ENCODE measurements around the gene BMPR1A.

Gene BMPR1A

GRCh38 chr10:86958901-86959736 lies 202.7 kb downstream of the BMPR1A start:
- TF ChIP-seq POLR2A (IDR thresholded peaks at IDR 0.05; ENCODE audit: low read length) (no peak), GATA1 (IDR thresholded peaks at IDR 0.05; ENCODE audit: low read depth, low read length) (no peak)
- no peak for DNase-seq

DNA sequence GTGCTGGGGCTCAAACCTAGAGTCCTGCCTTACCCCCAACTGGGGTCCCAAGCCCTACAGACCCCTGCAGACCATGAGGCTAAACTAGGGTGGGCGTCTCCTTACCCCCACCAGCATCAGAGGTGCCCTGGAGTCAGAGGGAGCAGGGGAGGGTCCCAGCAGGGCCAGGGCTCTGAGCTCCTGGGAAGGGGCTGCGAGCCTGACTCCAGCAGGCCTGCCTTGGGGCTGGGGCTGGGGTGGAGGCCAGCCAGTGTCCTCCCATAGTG lies 203.3 kb downstream of the BMPR1A start:
- TF ChIP-seq POLR2A (IDR thresholded peaks at IDR 0.05; ENCODE audit: low read length), result no peak
- TF ChIP-seq GATA1 (IDR thresholded peaks at IDR 0.05; ENCODE audit: low read depth, low read length), result no peak
- DNase-seq, result no peak

- peak; percentile 76 to 79 for DNase-seq
- no peak for TF ChIP-seq POLR2A (IDR thresholded peaks at IDR 0.05; ENCODE audit: low read length)
Measured at GRCh38 chr10:86960003-86960862, 203.8 kb downstream of the BMPR1A start.

DNA sequence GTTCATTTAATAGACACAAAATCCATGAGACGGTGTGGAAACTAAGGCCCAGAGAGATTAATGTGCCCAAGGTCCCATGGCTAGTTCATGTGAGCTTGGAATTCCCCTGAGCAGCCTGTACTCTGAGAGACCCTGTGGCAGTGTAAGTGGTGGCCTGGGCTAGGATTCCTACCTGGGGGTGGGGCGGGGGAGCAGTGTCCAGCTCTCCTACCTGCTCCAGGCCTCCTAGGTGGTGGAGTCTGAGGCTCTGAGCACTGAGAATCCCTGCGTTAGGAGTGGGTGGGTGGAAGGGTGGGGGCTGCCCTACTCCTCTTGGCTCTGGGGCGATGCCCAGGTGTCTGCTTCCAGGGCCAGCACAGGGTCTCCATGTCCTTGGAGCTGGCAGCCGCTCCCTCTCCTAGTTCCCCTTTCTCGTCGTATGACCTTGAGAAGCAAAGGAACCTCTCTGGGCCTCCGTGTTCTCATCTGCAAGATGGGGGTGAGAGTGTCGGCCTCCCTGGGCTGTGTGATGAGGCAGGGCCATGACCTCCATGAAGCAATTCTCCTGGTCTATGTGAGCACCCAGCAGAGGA lies 204.5 kb downstream of the BMPR1A start:
- TF ChIP-seq POLR2A (IDR thresholded peaks at IDR 0.05; ENCODE audit: low read length), result no peak
- no peak for TF ChIP-seq GATA1 (IDR thresholded peaks at IDR 0.05; ENCODE audit: low read depth, low read length)

DNA sequence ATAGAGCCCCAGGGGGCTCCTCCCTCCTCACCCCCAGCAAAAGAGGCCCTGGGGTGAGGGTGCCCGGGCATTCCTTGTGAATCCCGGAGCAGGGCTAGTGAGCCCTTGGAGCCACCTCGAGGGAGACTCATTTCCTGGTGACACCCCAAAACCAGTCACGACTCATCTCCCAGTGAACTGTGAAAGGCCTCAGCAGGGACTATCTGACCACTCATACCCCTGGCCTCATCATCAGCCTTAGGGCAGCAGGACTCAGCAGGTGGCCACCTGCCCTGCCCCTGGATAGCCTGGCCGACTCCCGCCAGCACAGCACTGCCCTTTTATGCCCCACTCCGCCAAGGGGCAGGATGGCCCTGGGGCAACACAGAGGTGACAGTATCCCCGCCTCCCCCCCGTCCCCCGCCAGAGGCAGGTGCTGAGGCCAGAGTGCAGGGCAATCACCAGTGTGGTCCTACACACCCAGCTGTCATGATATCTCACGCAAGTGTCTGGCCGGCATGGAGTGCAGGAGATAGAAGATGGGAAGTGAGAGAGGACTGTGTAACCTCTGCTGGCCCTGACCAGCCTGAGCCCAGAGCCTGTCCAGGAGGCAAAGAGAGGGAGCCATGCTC lies 205.2 kb downstream of the BMPR1A start:
- no peak for DNase-seq
- no peak for TF ChIP-seq POLR2A (IDR thresholded peaks at IDR 0.05; ENCODE audit: low read length)
- TF ChIP-seq GATA1 (IDR thresholded peaks at IDR 0.05; ENCODE audit: low read depth, low read length), result no peak

More for the DNA sequence above, 204.5 kb downstream of the BMPR1A start:
- no peak for DNase-seq

- DNase-seq, result no peak
- TF ChIP-seq GATA1 (IDR thresholded peaks at IDR 0.05; ENCODE audit: low read depth, low read length) (no peak), POLR2A (IDR thresholded peaks at IDR 0.05; ENCODE audit: low read length) (no peak)
Measured at GRCh38 chr10:86962136-86962980, 205.9 kb downstream of the BMPR1A start.

GRCh38 chr10:86962981-86963310 lies 206.5 kb downstream of the BMPR1A start:
- DNase-seq, result no peak
- no peak for TF ChIP-seq POLR2A (IDR thresholded peaks at IDR 0.05; ENCODE audit: low read length)
- TF ChIP-seq GATA1 (IDR thresholded peaks at IDR 0.05; ENCODE audit: low read depth, low read length), result no peak

DNA sequence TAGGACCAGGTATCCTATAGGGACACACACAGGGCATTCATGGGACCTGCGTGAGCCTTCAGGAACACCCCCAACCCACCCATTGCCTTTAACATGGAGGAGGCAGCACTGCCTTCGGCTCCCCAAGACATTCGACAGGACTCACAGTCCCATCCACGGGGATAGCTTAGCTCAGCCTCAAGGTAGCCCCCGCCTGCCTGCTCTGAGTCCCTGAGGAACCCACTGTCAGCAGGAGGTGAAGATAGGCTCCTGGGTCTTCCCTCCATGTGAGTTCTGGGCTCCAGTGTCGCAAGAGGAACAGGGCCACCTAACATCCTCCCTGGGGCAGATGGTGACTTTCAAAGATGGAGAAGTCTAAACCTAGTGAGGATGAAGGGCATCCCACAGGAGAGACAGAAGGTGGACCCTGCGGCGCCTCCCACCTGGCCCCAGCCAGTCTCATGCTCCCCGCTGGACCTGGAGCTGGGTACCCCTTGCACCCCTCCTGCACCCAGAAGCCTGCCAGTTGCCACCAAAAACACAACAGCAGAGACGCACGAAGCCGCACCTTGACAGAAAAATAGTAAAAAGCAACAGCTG lies 207.0 kb downstream of the BMPR1A start:
- DNase-seq, result no peak
- TF ChIP-seq GATA1 (IDR thresholded peaks at IDR 0.05; ENCODE audit: low read depth, low read length) (no peak), POLR2A (IDR thresholded peaks at IDR 0.05; ENCODE audit: low read length) (no peak)

GRCh38 chr10:86964061-86964846 lies 207.8 kb downstream of the BMPR1A start:
- no peak for DNase-seq
- TF ChIP-seq POLR2A (IDR thresholded peaks at IDR 0.05; ENCODE audit: low read length), result no peak
- no peak for TF ChIP-seq GATA1 (IDR thresholded peaks at IDR 0.05; ENCODE audit: low read depth, low read length)

DNA sequence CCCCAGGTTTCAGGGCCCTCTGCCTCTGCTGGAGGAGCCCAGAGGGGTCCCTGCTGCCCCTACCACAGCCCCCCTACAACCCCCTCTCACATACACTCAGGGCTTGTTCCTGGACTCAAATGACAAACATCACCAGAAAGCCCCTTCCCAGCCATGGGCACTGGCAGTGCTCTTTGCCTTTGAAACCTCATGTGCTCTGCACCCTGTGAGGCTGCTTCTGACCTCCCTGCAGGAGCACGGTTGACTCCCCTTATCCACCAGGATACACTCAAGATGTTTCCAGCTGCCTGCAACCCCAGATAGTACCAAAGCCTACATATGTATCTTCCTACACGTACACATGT lies 208.4 kb downstream of the BMPR1A start:
- no peak for DNase-seq
- TF ChIP-seq POLR2A (IDR thresholded peaks at IDR 0.05; ENCODE audit: low read length) (no peak), GATA1 (IDR thresholded peaks at IDR 0.05; ENCODE audit: low read depth, low read length) (no peak)

DNA sequence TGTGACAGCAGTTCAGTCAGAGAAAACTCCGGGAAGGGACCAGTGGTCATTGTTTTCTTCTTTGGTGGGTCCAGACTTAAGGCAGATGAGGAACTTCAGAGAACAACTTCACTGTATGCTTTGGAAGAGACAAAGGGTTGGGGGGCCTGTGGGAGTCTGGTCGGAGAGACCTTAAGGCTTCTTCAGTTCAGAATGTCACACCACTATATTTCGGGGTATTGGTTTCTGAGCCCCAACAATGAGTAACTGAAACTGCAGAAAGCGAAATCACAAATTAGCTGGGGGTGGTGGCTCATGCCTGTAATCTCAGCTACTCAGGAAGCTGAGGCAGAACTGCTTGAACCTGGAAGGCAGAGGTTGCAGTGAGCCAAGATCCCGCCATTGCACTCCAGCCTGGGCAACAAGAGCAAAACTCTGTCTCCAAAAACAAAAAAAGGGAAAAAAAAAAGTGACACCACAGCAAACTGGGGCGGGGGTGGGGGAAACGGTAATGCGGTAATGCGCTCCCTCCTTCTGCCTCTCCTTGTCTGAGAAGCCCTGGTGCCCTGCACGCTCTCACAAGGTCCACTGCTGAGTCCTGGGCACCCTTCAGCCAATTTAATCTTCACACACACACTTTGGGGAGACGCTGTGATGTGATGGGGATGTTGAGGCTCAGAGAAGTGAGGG lies 209.7 kb downstream of the BMPR1A start:
- TF ChIP-seq POLR2A (IDR thresholded peaks at IDR 0.05; ENCODE audit: low read length) (no peak), GATA1 (IDR thresholded peaks at IDR 0.05; ENCODE audit: low read depth, low read length) (no peak)
- no peak for DNase-seq

GRCh38 chr10:86967481-86967941 lies 211.1 kb downstream of the BMPR1A start:
- DNase-seq, result no peak
- TF ChIP-seq GATA1 (IDR thresholded peaks at IDR 0.05; ENCODE audit: low read depth, low read length), result no peak
- TF ChIP-seq POLR2A (IDR thresholded peaks at IDR 0.05; ENCODE audit: low read length), result no peak
